GM12878 (cell line): ENCODE measurements around the gene LDLRAD3.

ENCODE experiments used
- CTCF ChIP-seq, 3 experiments: IDR thresholded peaks in 2 of 3; conservative IDR thresholded peaks in 1 of 3; 2 replicates each; pipeline ENCODE4 v1.5.1; 2011; ENCODE audit warnings: low read depth in 3 of 3, low read length in 3 of 3, mild to moderate bottlenecking in 3 of 3, control low read depth in 2 of 3, moderate library complexity in 2 of 3, inconsistent platforms in 1 of 3, mixed read lengths in 1 of 3; ENCODE audit not compliant: control insufficient read depth in 2 of 3, insufficient read depth in 1 of 3; ENCODE audit errors: extremely low read depth in 1 of 3
- FOS ChIP-seq: IDR thresholded peaks from 3 replicates; pipeline ENCODE4 v1.6.1; 2011; ENCODE audit warnings: borderline replicate concordance; ENCODE audit not compliant: insufficient read length; ENCODE audit errors: extremely low read depth
- NR2C2 ChIP-seq: IDR thresholded peaks from 2 replicates; pipeline ENCODE4 v1.6.1; 2011; ENCODE audit warnings: borderline replicate concordance, low read depth; ENCODE audit not compliant: control insufficient read depth, insufficient read length
- POLR2A ChIP-seq: IDR thresholded peaks from 2 replicates; pipeline ENCODE4 v1.6.1; 2011; ENCODE audit warnings: low read depth, mild to moderate bottlenecking, low read length
- RFX5 ChIP-seq: IDR thresholded peaks from 2 replicates; pipeline ENCODE4 v1.6.1; 2011; ENCODE audit warnings: low read depth, low read length, improper control_type of control experiment
- STAT1 ChIP-seq: fragments of 450-650 bp; conservative IDR thresholded peaks from 2 replicates; pipeline ENCODE4 v1.6.1; 2014; ENCODE audit warnings: antibody characterized with exemption, mild to moderate bottlenecking
- TAF1 ChIP-seq: IDR thresholded peaks from 2 replicates; pipeline ENCODE4 v1.6.1; 2011; ENCODE audit warnings: mild to moderate bottlenecking, low read depth, low read length, borderline replicate concordance
- TBL1XR1 ChIP-seq: IDR thresholded peaks from 2 replicates; pipeline ENCODE4 v1.6.1; 2012; ENCODE audit warnings: low read depth, low read length, improper control_type of control experiment
- TCF12 ChIP-seq: IDR thresholded peaks from 2 replicates; pipeline ENCODE4 v1.6.1; 2011; ENCODE audit warnings: low read depth, mild to moderate bottlenecking, low read length
- ZNF274 ChIP-seq: IDR thresholded peaks from one replicate; pipeline ENCODE4 v1.8.0; 2011; ENCODE audit not compliant: insufficient read length, insufficient read depth

- TF ChIP-seq POLR2A (no peak), CTCF (IDR thresholded peaks at IDR 0.05 in 2 of 3, conservative IDR thresholded peaks at IDR 0.05 in 1 of 3; ENCODE audit: control insufficient read depth in 2 of 3, extremely low read depth in 1 of 3, insufficient read depth in 1 of 3, low read depth in 3 of 3, low read length in 3 of 3) (no peak), TAF1 (no peak), NR2C2 (no peak), RFX5 (no peak), ZNF274 (no peak), FOS (no peak), STAT1 (no peak), TCF12 (no peak), TBL1XR1 (no peak)
Measured at GRCh38 chr11:36081274-36081945, 137.5 kb downstream of the LDLRAD3 start.
